ENCODE results near the gene CDC6.

CDC6 gene, protein sequence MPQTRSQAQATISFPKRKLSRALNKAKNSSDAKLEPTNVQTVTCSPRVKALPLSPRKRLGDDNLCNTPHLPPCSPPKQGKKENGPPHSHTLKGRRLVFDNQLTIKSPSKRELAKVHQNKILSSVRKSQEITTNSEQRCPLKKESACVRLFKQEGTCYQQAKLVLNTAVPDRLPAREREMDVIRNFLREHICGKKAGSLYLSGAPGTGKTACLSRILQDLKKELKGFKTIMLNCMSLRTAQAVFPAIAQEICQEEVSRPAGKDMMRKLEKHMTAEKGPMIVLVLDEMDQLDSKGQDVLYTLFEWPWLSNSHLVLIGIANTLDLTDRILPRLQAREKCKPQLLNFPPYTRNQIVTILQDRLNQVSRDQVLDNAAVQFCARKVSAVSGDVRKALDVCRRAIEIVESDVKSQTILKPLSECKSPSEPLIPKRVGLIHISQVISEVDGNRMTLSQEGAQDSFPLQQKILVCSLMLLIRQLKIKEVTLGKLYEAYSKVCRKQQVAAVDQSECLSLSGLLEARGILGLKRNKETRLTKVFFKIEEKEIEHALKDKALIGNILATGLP

DNA sequence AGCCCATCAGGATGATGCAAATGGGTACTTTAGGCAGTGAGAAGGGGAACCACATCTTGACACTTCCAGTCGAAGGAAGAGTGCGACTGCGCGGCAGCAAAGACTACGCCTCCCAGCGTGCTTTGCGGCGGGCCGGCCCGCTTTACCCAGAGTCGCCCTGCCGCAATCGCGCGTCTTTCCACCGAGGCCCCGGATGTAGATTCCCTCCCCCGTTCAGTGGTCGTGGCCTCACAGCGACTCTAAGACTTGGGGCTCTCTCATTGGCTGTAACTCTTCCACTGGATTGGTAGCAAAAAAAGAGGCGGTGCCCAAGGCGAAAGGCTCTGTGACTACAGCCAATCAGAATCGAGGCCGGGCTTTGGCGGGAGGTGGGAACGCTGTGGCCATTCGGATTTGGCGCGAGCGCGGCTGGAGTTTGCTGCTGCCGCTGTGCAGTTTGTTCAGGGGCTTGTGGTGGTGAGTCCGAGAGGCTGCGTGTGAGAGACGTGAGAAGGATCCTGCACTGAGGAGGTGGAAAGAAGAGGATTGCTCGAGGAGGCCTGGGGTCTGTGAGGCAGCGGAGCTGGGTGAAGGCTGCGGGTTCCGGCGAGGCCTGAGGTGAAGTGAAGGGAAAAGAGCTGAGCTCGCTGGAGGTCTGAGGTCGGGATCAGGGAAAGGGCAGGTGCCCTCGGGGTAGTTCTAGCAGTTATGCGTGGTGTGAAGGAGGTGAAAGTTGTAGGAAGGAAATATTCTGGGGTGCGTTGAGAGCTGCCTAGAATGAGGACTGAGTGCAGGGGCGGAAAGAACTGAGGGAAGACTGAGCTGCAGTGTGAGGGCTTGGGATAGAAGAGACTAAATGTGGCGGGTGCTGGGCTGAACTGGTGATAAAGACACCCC, at the start of gene CDC6:
Gene CDC6, plus strand, starts transcription at position 386 of the 876 bp plus-strand sequence. CDS start 1,542 bp downstream, outside the sequence.
- DNase-seq = peak; percentile 99

DNA sequence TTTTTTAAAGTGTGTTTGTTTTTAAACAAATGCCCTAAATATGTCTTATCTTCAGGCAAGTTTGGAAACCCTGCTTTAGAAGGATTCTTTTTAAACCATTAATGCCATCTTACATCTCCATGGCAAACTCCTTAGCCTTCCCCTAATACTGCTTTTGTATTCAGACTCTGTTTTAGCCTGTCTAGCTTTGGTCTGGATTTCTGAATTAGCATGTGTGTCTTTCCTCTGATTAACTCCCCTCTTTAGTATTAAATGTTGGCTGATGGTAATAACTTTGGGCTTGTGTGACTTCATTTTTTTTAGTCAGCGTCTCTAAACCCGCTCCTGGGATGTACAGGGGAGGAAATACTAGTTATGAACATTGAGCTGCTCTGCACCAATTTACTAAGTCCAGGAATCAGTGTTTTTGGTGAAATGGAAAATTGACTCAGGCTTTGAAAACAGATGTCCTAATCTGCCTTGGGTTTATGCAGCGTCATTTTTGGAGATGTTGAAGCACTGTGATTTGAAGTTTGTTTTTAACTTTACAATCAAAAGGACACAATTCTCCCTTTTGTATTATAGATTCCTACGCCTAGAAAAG, 46.3 kb upstream of the CDC6 start:
- no peak for DNase-seq

DNA sequence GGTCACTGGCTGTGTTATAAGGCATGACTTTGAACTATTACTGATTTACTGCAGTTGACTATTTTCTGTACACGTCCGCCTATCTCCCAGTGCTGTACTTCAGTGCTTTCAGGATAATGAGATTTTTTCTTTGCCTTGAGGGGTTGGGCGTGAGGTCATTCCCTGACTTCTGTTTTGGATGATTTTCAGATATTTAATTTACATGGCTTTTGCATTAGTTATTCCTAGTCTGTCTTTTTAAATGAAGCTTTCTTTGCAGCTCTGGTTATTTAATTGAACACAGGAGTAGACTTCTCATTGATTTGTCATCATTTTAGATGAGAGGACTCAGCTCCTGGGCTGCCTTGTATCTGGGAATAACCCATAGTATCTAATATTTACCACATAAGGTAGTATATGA, 44.9 kb upstream of the CDC6 start:
- DNase-seq = no peak

DNA sequence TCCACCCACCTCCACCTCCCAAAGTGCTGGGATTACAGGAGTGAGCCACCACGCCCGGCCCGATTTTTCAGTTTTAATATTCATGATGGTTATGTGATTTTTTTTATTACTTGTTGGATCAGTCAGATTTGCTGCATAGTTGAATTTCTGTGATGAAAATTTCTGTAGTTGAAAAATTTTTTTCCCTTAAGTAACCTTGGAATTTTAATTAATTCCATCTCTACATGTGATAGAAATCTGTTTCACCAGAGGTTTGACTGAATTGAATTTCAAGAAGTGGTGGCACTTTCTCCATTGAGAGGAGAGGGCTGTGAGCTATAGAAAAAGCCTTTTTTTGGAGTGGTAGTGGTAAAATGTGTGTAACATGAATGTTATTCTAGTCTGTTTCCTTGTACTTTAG, 43.9 kb upstream of the CDC6 start:
- no peak for DNase-seq

DNA sequence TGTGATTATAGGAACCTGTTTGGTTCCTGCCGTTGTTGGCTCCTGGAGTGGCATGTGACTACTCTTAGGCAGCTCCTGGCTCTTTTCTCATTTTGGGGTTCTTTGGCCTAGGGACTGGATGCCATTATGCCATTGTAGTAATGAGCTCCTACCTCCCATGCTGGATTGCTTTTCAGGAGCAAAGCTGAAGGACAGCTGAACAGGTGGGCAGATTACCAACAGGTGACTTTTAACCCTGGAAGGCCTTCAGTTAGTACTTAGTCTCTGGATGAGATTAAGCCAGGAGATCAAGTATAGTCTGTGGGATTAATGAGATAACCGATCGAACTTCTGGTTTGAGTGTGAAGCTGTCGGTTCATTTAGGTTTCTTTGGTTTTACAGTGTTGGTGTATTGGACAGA, 43.4 kb upstream of the CDC6 start:
- no peak for DNase-seq

DNA sequence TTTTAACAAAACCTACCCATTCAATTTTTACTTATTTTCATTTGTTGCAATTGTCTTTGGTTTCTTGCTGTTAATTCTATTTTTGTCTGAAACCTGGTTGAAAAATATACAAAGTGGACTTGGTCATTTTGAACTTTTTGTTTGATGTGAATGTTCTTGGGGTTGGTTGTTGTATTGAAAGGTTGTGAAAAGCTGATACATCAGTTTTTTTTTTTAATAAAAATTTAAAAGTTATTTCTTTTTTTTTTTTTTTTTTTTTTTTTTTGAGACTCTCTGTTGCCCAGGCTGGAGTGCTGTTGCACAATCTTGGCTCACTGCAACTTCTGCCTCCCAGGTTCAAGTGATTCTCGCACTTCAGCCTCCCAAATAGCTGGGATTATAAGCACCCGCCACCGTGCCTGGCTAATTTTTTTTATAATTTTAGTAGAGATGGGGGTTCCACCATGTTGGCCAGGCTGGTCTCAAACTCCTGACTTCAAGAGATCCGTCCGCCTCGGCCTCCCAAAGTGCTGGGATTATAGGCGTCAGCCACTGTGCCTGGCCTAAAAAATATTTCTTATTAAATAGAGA, 39.7 kb upstream of the CDC6 start:
- DNase-seq = no peak

DNA sequence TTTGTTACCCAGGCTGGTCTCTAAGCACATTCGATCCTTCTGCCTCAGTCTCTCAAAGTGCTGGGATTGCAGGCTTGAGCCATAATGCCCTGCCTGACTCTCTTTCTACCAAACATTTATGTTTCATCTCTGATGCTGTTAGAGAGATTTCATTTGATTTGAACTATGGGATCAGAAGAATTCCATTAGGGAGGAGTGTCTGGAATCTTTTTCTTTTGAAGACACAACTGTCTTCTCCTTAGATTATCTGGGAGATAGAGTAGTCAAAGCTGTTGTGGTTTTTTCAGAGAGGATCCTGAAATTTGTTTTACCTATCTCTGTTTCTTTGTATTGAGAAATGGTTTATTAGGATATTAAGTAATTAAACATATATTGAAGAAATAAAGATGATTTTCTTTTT, 39.2 kb upstream of the CDC6 start:
- DNase-seq = no peak

DNA sequence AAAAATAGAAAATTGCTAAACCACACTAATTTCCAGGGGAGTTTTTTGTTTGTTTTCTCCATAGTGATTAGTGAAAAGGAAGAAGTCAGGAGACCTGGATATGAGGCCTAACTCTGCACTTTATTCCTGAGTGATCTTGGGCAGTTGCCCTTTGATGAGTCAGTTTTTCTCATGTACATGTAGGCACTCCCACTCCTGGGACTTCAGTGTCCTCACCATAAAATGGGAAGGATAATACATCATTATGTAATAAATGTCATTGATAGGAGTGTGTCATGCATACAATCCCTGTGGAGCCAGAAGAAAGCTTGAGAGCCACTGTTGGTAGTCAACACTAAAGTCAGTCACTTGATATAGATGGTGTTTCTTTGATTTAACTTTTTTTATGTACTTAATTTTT, 36.1 kb upstream of the CDC6 start:
- DNase-seq = no peak

DNA sequence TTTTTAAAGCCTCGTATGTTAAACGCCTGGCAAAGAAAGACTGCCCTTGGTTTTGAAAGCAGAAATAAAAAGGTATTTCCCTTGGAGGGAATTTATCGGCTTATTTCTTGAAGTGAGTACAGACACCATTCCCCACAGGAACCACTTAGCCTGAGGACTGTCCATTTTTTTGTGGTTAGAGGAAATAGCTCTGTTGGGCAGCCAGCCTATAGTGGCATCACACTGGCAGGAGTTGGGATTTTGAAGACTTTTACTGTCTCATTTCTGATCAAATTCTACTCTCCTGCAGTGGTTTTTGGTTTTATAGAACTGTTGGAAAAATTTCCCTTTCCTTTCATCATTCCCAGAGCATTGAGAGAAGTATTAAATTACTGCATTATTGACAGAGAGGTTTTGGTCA, 34.1 kb upstream of the CDC6 start:
- DNase-seq = no peak

DNA sequence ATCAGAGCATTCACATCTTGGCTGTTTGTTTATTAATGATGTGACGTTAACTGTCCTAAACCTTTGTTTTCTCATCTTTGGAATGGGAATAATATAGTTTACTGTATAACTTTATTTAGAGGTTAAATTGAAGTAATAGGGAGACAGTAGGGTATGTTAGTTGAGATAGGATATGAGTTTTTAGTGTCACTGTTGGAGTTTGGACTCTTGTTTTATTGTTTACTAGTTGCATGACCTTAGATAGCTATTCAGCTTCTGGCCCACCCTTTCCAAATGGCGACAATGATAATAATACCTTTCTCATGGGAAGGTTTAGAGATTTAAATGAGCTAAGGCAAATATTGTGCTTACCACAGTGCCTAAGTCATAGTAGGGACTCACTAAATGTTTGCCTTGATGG, 28.2 kb upstream of the CDC6 start:
- no peak for DNase-seq

DNA sequence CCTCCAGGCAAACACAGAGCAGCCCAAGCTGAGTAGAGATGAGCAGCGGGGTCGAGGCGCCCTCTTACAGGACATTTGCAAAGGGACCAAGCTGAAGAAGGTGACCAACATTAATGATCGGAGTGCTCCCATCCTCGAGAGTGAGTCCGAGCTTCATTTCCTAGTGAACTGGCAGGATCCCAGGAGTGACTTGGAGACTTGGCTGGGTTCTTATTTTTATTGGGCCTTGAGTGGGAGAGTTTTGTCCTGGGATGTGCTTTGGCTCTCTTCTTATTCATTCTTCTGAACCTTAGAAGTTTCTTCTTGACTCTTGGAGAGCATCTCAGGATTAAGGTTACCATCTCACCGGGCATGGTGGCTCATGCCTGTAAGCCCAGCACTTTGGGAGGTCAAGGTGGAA, 27.2 kb upstream of the CDC6 start:
- no peak for DNase-seq

DNA sequence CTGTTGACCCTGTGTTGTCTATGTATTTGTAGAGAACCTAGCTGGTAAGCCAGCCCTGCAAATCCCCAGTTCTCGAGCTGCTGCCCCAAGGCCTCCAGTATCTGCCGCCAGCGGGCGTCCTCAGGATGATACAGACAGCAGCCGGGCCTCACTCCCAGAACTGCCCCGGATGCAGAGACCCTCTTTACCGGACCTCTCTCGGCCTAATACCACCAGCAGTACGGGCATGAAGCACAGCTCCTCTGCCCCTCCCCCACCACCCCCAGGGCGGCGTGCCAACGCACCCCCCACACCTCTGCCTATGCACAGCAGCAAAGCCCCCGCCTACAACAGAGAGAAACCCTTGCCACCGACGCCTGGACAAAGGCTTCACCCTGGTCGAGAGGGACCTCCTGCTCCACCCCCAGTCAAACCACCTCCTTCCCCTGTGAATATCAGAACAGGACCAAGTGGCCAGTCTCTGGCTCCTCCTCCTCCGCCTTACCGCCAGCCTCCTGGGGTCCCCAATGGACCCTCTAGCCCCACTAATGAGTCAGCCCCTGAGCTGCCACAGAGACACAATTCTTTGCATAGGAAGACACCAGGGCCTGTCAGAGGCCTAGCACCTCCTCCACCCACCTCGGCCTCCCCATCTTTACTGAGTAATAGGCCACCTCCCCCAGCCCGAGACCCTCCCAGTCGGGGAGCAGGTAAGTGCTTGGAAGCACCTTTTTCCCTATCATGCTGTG, 23.1 kb upstream of the CDC6 start:
- DNase-seq = no peak

DNA sequence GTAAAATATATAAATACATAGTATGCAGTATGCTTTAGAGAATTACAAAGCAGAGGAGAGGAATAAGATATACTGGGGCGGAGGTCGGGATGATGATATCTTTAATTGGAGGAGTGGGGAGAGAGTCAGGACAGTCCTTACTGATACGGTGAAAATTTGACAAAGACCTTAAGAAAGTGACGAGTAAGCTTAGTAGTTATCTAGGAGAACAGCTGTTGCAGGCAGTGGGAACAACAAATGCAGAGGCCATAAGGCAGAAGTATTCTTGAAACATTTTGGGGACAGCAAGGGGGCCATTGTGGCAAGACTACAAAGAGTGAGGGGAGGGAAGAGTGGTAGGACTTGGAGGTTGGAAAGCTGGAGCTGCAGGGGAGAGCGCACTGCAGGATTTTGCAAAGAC, 22.3 kb upstream of the CDC6 start:
- no peak for DNase-seq

DNA sequence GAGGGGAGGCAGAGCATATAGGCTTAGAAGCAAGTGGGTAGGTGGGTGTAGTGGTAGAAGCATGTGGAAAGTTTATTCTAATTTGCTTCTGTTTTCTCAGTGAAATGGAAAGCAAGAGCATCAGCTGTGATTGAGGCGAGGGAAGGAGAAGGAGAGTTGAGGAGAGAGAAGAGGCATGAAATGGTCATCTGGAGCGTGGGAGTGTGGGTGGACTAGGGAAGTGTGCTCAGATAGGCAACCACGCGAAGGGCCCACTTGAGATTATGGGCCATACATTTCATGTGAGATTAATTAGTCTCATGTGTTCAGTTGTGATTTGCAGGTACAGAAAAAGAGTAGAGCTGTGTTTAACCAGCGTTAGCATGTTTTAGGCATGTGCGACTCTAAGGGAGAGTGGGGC, 20.8 kb upstream of the CDC6 start:
- no peak for DNase-seq

DNA sequence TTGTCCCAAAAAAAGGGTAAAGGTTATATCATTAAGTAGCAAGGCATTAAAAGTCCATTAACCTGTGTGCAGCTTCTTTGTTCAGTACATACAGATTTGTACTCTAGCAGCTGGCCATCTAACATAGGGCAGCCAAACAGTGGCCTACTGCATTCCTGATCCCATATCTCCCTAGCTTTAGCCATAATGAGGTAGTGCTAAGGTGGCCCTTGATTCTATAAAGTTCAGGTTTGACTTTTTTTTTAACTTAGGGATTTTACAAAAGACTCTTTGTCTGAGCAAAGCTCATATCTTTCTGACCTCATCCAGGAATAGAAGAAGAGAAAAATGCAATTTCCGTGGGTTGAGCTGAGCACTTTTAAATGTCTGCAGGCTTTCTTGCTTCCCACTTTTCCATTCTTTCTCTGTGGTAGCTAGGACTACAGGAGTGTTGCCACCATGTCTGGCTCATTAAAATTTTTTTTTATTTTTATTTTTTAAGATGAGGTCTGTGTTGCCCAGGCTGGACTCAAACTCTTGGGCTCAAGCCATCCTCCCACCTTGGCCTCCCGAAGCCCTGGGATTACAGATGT, 19.5 kb upstream of the CDC6 start:
- DNase-seq = no peak

DNA sequence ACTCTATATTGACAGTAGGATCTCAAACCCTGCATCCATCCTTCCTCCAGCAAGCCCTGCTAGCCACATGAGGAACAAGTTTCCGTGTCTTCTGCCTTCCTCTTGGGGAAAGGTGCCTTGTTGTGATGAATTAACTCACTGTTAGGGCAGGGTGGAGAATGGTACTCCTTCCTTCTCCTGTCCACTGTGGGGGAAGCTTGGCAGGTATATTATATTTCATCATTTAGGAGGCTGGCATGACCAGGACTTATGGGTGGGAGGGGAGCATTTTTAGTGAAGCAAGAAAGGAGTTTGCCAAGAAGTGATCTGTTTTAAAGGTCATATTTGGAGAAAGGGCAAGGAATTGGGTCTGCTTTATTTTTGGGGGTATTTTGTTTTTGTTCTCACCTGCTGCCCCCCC, 9.3 kb upstream of the CDC6 start:
- DNase-seq = no peak

DNA sequence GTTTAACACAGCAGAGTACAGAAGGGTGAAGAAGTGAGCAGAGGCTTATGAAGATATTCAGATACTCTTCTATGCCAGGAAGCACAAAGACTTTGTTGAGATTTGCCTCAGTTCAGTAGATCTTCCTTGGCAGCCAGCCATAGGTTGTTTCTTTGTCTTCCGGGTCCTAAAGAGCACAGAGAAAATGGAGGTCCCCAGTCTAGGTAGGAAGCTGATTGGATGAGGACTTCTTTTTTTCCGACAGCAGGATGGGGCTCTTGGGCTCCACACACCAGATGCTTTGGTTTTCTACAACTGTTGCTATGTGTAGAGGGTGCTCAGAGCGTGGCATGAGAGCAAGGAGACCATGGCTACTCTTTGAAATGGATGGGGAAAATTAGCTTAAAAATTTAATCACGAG, 8.3 kb upstream of the CDC6 start:
- DNase-seq = no peak

DNA sequence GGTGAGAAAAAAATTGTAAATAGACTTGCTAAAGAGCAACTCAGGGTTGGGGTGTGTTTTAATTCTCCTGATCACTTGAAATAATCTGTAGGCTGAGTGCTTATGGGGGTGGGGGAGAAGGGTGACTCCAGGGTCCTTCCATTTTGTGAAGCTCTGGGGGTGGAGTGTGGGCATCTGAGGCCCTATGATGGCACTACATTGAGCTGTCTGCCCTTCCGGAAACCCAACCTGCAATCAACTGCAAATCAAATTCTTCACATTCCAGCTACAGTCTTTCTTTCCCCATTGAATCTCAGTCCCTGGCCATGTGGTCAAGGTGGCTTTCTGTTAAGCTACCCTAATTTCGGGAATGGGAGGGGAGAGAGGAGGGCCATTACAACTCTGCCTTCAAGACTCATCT, 6.0 kb upstream of the CDC6 start:
- no peak for DNase-seq

DNA sequence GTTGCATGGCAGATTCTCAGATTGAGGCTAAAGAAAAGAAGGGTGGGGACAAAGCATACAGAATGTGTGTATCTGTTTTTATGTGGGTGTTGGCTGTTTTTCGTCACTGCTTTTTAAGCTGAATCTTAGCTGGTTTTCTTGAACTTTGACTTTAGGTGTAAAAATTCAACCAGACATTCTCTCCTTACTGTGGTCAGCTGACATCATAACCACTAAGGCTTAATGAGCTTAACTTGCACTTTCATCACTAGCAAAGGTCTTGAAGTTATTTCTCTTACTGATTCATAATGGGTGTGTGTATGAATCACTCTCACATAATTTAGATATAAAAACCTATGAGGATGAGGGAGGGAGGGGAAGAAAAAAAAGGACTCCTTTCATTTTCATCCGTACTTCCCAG, 4.0 kb upstream of the CDC6 start:
- DNase-seq = no peak

DNA sequence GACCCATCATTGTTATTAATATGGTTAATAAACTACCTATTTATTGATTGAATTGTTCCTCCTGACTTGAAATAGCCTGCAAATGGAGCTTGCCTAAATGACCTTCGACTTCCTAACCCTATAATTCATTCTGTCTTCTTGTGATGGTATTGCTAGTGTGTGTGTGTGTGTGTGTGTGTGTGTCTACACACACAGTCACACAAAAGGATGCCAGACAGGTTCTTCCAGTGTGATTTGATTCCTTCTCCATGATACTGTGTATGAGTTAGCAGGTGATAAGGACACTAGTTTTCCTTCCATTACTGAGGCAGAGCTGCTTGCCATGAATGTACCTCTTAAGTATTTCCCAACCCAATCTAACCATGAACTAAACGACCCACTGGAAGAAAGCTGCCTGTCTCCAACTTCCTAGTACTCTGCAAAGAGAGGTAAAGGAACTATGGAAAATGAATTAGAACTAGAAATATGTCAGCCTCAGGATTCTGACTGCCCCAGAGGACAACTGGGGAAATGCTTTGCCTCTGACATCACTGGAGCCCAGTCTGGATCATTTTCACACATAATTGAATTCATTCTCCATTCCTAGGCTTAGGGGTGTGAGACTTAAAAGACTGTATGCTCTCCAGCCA, 3.5 kb upstream of the CDC6 start:
- DNase-seq = no peak

DNA sequence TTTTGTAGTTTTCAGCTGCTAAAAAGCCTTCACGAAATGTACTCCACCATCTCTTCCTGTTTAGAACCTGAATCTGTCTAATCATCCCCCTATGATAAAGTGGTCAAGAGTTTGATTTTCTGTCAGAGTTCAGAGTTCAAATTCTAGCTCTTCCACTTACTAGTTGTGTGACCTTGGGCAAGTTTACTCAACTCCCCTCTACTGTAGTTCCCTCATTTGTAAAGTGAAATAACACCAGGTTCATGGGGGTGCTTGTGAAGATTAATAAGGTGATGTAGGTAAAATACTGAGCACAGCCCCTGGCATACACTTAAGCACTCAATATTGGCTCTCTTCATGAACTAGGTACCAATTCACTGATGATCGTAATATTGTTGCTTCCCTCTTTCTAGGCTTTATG, 1.2 kb upstream of the CDC6 start:
- no peak for DNase-seq

DNA sequence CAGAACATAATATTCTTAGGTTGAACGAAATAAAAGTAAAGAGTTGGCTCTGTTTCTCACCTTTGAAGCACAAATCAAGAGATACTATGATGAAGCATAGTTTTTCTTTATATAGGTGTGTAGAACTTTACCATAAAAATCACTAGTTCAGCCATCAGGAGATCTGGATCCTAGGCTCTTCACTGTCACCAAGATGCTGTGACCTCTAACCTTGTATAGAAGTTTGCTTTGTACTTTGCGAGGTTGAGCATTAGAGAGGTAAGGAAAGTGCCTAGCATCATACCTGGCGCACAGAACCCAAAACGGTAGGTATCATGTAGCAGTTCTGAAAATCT, 553 bp upstream of the CDC6 start:
- no peak for DNase-seq
